ENCODE results near the gene ATP5MC2. TPM values are rescaled to one million over a fixed set of nuclear protein-coding genes. Genes with fewer than 3 reads are reported as not detected.

Gene ATP5MC2
- polyA plus RNA-seq, 12 donors, result 451 to 820 (median 720) TPM; not detected in 1

DNA sequence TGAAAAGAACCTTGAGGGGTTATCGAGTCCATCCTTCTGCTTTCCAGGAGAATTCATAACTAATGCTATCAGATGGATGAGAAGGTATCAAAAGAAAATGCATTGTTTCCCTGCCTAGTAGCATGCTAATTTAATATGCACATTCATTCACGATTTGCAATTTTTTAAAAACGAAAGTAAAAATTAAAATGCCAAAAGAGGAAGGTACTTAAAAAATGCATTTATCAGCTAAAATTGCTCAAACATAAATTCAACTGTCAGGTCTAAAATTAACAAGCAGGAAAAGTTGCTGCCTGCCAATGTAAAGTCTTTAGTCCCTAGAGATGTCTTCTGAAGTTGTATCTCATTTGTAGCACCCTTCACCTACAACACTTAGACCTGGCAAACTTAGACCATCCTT, 57.6 kb downstream of the ATP5MC2 start:
- DNase-seq, result no peak

- no peak for DNase-seq
These were observed 58.2 kb downstream of the ATP5MC2 start for GRCh38 chr12:53617700-53618099.

DNA sequence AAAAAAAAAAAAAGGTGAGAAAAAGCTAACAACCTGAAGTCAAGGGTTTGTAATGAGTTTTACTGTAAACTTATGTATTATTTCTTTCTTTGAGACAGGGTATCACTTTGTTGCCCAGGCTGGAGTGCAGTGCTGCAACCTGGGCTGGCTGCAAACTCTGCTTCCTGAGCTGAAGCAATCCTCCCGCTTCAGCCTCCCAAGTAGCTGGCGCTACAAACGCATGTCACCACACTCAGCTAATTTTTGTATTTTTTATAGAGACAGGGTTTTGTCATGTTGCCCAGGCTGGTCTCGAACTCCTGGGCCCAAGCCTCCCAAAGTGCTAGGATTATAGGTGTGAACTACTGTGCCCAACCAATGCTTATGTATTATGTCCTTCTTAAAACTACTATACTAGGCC, 58.9 kb downstream of the ATP5MC2 start:
- no peak for DNase-seq

Other genes starting within 250 kb of the ATP5MC2 start
- 100 to 1,000 TPM in 1 of 12 donors, 10 to 100 TPM in 10, not detected in 1; 42.5 to 197 (median 51.4) TPM for gene PRR13, start 234.3 kb downstream of the ATP5MC2 start, polyA plus RNA-seq (ENCODE audit: insufficient read length in 12 of 12)
- 100 to 1,000 TPM; 459 to 676 (median 588) TPM for gene PCBP2, start 224.0 kb downstream of the ATP5MC2 start, polyA plus RNA-seq (ENCODE audit: insufficient read length in 12 of 12)
- 10 to 100 TPM in 11 of 12 donors, not detected in 1; 10.2 to 36.0 (median 14.1) TPM for gene MAP3K12, start 176.6 kb downstream of the ATP5MC2 start, polyA plus RNA-seq (ENCODE audit: insufficient read length in 12 of 12)
- 10 to 100 TPM in 11 of 12 donors, not detected in 1; 16.6 to 27.2 (median 23.1) TPM for gene TARBP2, start 174.8 kb downstream of the ATP5MC2 start, polyA plus RNA-seq (ENCODE audit: insufficient read length in 12 of 12)
- 1 to 10 TPM in 1 of 12 donors, under 1 TPM in 5, not detected in 6; 0.40 to 2.4 (median 0.69) TPM for gene NPFF, start 168.6 kb downstream of the ATP5MC2 start, polyA plus RNA-seq (ENCODE audit: insufficient read length in 12 of 12)
- 10 to 100 TPM in 11 of 12 donors, not detected in 1; 49.0 to 69.4 (median 56.8) TPM for gene ATF7, start 49.7 kb downstream of the ATP5MC2 start, polyA plus RNA-seq (ENCODE audit: insufficient read length in 12 of 12)
- 100 to 1,000 TPM in 2 of 12 donors, 10 to 100 TPM in 9, not detected in 1; 67.8 to 122 (median 86.3) TPM for gene CALCOCO1, start 51.4 kb upstream of the ATP5MC2 start, polyA plus RNA-seq (ENCODE audit: insufficient read length in 12 of 12)
- not detected for gene CISTR, start 75.9 kb upstream of the ATP5MC2 start, polyA plus RNA-seq (ENCODE audit: insufficient read length in 12 of 12)